Measurements from ENCODE around the gene CNOT6.
"Not testable (repeated sequence)": the region's sequence is repeated elsewhere in the genome, so short reads cannot be mapped to it uniquely, and the experiment has no call there.

Gene CNOT6

GRCh38 chr5:180468732-180469585 lies 25.2 kb upstream of the CNOT6 start:
- H3K4me3 ChIP-seq (ENCODE audit: low read depth, low read length) = no peak overlapping the region
- TF ChIP-seq, protein P1, sequence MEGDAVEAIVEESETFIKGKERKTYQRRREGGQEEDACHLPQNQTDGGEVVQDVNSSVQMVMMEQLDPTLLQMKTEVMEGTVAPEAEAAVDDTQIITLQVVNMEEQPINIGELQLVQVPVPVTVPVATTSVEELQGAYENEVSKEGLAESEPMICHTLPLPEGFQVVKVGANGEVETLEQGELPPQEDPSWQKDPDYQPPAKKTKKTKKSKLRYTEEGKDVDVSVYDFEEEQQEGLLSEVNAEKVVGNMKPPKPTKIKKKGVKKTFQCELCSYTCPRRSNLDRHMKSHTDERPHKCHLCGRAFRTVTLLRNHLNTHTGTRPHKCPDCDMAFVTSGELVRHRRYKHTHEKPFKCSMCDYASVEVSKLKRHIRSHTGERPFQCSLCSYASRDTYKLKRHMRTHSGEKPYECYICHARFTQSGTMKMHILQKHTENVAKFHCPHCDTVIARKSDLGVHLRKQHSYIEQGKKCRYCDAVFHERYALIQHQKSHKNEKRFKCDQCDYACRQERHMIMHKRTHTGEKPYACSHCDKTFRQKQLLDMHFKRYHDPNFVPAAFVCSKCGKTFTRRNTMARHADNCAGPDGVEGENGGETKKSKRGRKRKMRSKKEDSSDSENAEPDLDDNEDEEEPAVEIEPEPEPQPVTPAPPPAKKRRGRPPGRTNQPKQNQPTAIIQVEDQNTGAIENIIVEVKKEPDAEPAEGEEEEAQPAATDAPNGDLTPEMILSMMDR (IDR thresholded peaks at IDR 0.05; ENCODE audit: low read depth, low read length) = no peak

GRCh38 chr5:180469586-180469865 lies 24.7 kb upstream of the CNOT6 start:
- TF ChIP-seq, protein P1 (IDR thresholded peaks at IDR 0.05; ENCODE audit: low read depth, low read length) = no peak
- H3K4me3 ChIP-seq (ENCODE audit: low read depth, low read length) = no peak overlapping the region

- H3K4me3 ChIP-seq (ENCODE audit: low read depth, low read length) = no peak overlapping the region
- TF ChIP-seq, protein P1 (IDR thresholded peaks at IDR 0.05; ENCODE audit: low read depth, low read length) = no peak
Measured at GRCh38 chr5:180469866-180470265, 24.3 kb upstream of the CNOT6 start.

DNA sequence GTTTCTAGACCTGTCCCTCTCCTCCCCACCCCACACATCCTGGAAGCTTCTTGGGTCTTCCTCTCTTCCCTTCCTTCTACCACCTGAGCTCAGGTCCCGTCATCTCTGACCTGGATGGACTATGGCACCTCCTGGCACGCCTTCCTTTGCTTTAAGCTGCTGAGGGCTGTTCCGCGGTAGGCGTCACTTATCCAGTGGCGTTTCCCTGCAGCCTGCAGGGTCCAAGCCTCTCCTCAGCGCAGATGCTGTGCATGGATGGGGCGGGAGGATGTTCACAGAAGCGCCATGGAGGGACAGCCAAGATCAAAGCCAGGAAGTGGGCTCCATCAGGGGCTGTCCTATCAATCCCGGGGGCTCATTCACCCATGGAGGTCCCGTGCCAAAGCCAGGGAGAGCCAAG lies 23.8 kb upstream of the CNOT6 start:
- H3K4me3 ChIP-seq (ENCODE audit: low read depth, low read length) = no peak overlapping the region
- TF ChIP-seq, protein P1 (IDR thresholded peaks at IDR 0.05; ENCODE audit: low read depth, low read length) = no peak

- TF ChIP-seq, protein P1 (IDR thresholded peaks at IDR 0.05; ENCODE audit: low read depth, low read length) = peak; percentile 90
- H3K4me3 ChIP-seq (ENCODE audit: low read depth, low read length) = no peak overlapping the region
Measured at GRCh38 chr5:180470966-180471582, 23.1 kb upstream of the CNOT6 start.

DNA sequence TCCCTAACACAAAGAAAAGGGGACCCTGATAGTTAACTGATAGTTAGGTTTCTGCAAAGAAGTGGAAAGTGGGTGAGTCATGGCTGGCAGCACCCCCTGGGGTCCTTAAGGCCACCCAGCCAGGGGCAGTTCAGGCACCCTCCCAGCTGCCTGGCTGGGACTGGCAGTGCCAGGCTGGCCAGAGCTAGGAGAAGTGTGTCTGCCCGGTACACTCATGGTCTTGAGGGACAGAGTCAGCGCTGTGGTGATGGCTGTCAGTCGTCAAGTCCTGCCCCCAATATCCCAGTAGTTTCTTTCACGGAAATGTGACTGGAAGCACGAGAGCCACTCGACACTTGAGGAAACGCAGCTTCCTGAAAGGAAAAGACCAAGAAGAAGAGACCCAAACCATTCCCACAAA lies 22.3 kb upstream of the CNOT6 start:
- no peak overlapping the region for H3K4me3 ChIP-seq (ENCODE audit: low read depth, low read length)
- TF ChIP-seq, protein P1 (IDR thresholded peaks at IDR 0.05; ENCODE audit: low read depth, low read length) = no peak

DNA sequence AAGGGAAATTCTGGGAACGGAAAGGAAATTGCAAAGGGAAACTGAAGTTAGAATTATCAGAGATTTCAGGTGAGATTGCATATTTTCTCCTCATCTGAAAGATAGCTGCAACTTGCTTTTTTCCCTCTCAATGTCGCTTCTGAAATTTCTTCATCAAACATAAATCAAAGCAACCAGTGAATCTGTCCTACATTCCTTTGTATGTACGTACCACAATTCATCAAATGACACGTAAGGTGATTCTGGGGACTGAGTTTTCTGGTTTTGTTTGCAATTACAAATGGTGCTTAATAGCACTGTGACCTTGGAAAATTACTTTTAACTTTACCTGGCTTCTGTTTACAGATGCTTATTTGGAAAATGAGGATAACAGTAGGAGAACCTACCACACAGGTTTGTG lies 21.9 kb upstream of the CNOT6 start:
- no peak overlapping the region for H3K4me3 ChIP-seq (ENCODE audit: low read depth, low read length)
- TF ChIP-seq, protein P1 (IDR thresholded peaks at IDR 0.05; ENCODE audit: low read depth, low read length) = no peak

- not testable (repeated sequence) for H3K4me3 ChIP-seq (ENCODE audit: low read depth, low read length)
Measured at GRCh38 chr5:180473386-180473785, 20.8 kb upstream of the CNOT6 start.

Measured in WI38 (cell line).